ENCODE results near the gene SLC9A4.

SLC9A4 gene

DNA sequence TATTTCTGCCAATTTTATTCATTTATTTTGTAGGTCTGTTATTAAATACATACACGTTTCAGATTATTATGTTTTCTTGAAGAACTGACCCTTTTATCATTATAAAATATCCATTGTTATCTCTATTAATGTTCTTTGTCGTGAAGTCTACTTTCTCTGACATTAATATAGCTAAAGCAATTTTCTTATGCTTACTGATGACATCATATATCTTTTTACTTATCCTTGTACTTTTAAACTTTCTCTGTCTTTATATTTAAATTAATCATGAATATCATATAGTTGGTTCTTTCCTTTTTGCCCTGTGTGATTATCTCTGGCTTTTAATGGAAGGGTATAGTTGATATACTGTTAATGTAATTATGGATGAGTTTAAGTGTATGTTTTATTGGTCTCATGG, 109.8 kb downstream of the SLC9A4 start:
- DNase-seq (ENCODE audit: low read depth), result no peak
- TF ChIP-seq, protein P1, sequence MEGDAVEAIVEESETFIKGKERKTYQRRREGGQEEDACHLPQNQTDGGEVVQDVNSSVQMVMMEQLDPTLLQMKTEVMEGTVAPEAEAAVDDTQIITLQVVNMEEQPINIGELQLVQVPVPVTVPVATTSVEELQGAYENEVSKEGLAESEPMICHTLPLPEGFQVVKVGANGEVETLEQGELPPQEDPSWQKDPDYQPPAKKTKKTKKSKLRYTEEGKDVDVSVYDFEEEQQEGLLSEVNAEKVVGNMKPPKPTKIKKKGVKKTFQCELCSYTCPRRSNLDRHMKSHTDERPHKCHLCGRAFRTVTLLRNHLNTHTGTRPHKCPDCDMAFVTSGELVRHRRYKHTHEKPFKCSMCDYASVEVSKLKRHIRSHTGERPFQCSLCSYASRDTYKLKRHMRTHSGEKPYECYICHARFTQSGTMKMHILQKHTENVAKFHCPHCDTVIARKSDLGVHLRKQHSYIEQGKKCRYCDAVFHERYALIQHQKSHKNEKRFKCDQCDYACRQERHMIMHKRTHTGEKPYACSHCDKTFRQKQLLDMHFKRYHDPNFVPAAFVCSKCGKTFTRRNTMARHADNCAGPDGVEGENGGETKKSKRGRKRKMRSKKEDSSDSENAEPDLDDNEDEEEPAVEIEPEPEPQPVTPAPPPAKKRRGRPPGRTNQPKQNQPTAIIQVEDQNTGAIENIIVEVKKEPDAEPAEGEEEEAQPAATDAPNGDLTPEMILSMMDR (IDR thresholded peaks at IDR 0.05; ENCODE audit: control insufficient read depth, extremely low read depth, insufficient read depth), result no peak
- no peak overlapping the region for H3K4me3 ChIP-seq (ENCODE audit: low read depth, low read length)

Data from LNCaP clone FGC (cell line).